ENCODE results near the gene ARL5B. TPM values are rescaled to one million over a fixed set of nuclear protein-coding genes. Genes with fewer than 3 reads are reported as not detected.
A peak's percentile ranks its signal among the peaks of the same experiment; 100 is the strongest.

ARL5B gene
- polyA plus RNA-seq, 2 of the 4 experiments (the other 2 are of a cell fraction), result 8.8 to 24.5 TPM

DNA sequence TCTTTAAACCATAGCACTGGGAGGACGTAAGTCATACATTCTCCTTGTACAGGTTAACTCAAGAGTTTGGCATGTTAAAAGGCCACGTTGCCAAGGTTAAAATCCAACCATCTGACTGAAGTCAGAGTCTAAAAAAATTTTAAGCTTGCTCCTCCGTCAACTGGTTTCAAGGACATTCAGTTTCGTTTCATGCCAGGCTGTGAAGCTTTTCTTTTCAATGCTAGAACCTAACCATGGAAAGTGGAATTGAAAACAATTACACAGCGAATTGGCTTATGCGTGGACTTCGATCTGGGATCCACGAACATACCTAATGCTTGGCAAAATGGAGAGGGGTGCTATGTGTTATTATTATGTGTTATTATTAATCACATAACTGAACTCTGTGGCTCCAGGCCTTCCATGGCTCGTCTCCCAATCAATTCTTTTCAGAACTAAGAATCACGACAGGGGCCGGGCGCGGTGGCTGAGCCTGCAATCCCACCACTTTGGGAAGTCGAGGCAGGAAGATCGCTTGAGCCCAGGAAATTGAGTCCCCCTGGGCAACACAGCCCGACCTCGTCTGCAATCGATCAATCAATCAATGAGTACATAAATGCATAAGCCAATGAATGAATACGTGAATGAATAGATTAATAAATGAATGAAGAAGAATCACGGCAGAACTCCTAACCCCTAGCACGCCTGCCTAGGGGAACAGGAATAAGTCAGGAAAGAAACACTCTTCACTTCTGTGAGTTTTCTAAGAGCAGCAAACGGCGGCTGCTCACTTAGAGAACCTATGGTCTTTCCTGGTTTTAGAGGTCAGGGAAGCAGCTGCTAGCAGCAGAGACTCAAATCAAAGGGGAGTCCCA is 733 bp upstream of the ARL5B start:
- 13% methylated on average over 23 of the region's 23 CpGs for WGBS (ENCODE audit: missing lambda C conversion rate)
- ChIA-PET CTCF (interaction anchor here (0.6 to 0.7 kb wide), 3 partner anchors 13 to 542 kb away, joined by 3 read pairs; no protein-coding TSS in a partner anchor), POLR2A (interaction anchor here (0.5 to 1.4 kb wide), 15 partner anchors 9 to 1742 kb away, joined by 3 to 8 read pairs (median 3); partner anchors contain the start of genes HACD1 and STAM)
- FAIRE-seq (no peak), ATAC-seq (peak in 1 of 2 experiments; percentile 26; a peak in 1 of 6 replicates), DNase-seq (ENCODE audit: low read depth in 1 of 2, low spot score in 1 of 2) (no peak)
- H3K4me3 ChIP-seq, result peak overlapping the region; percentile 98
- peak overlapping the region; percentile 95 to 96 for H3K27ac ChIP-seq
- peak overlapping the region; percentile 90 for H3K4me2 ChIP-seq
- no peaks in the 10 kb centered on the region for H3K9me3 ChIP-seq
- TF ChIP-seq ZSCAN20 (CRISPR knock-in tag; IDR thresholded peaks at IDR 0.05) (no peak), HOXA7 (CRISPR knock-in tag; IDR thresholded peaks at IDR 0.05) (peak; percentile 51; the same call in 1 of the 2 replicates), JUN (IDR thresholded peaks at IDR 0.05) (0 out of 5 replicates have a peak, but pooled peaks of 1 of the 2 experiments have one; percentile 4), HDAC2 (IDR thresholded peaks at IDR 0.05) (no peak), PHF8 (IDR thresholded peaks at IDR 0.05; ENCODE audit: borderline replicate concordance, low read depth) (0 out of 2 replicates have a peak, but pooled peaks have one; percentile 23), HEYL (CRISPR knock-in tag; IDR thresholded peaks at IDR 0.05) (no peak), ZFP36 (IDR thresholded peaks at IDR 0.05; ENCODE audit: borderline replicate concordance, partially characterized antibody) (no peak), FOSB (CRISPR knock-in tag; IDR thresholded peaks at IDR 0.05) (0 out of 2 replicates have a peak, but pooled peaks have one; percentile 55), RARB (CRISPR knock-in tag; IDR thresholded peaks at IDR 0.05) (no peak), NFE2L2 (conservative IDR thresholded peaks at IDR 0.05; ENCODE audit: low read length) (no peak), RCOR1 (IDR thresholded peaks at IDR 0.05; ENCODE audit: low read depth, low read length) (no peak), NPAS2 (CRISPR knock-in tag; IDR thresholded peaks at IDR 0.05; ENCODE audit: borderline replicate concordance) (no peak), TFCP2L1 (CRISPR knock-in tag; IDR thresholded peaks at IDR 0.05) (no peak), SMC3 (IDR thresholded peaks at IDR 0.05) (no peak), CBX2 (IDR thresholded peaks at IDR 0.05; ENCODE audit: borderline replicate concordance, low read depth) (no peak), HOXB5 (CRISPR knock-in tag; IDR thresholded peaks at IDR 0.05) (no peak), RAD21 (conservative IDR thresholded peaks at IDR 0.05 in 1 of 2, IDR thresholded peaks at IDR 0.05 in 1 of 2) (no peak), EHMT2 (IDR thresholded peaks at IDR 0.05; ENCODE audit: low read depth) (no peak), HOXB13 (CRISPR knock-in tag; IDR thresholded peaks at IDR 0.05; ENCODE audit: low read depth) (peak; percentile 41; the same call in 1 of the 2 replicates)
- TF ChIP-seq, protein P1, sequence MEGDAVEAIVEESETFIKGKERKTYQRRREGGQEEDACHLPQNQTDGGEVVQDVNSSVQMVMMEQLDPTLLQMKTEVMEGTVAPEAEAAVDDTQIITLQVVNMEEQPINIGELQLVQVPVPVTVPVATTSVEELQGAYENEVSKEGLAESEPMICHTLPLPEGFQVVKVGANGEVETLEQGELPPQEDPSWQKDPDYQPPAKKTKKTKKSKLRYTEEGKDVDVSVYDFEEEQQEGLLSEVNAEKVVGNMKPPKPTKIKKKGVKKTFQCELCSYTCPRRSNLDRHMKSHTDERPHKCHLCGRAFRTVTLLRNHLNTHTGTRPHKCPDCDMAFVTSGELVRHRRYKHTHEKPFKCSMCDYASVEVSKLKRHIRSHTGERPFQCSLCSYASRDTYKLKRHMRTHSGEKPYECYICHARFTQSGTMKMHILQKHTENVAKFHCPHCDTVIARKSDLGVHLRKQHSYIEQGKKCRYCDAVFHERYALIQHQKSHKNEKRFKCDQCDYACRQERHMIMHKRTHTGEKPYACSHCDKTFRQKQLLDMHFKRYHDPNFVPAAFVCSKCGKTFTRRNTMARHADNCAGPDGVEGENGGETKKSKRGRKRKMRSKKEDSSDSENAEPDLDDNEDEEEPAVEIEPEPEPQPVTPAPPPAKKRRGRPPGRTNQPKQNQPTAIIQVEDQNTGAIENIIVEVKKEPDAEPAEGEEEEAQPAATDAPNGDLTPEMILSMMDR (IDR thresholded peaks at IDR 0.05), result no peak
- TF ChIP-seq, protein P2, sequence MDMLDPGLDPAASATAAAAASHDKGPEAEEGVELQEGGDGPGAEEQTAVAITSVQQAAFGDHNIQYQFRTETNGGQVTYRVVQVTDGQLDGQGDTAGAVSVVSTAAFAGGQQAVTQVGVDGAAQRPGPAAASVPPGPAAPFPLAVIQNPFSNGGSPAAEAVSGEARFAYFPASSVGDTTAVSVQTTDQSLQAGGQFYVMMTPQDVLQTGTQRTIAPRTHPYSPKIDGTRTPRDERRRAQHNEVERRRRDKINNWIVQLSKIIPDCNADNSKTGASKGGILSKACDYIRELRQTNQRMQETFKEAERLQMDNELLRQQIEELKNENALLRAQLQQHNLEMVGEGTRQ (IDR thresholded peaks at IDR 0.05), result no peak
- TF ChIP-seq, protein P3, sequence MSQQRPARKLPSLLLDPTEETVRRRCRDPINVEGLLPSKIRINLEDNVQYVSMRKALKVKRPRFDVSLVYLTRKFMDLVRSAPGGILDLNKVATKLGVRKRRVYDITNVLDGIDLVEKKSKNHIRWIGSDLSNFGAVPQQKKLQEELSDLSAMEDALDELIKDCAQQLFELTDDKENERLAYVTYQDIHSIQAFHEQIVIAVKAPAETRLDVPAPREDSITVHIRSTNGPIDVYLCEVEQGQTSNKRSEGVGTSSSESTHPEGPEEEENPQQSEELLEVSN (IDR thresholded peaks at IDR 0.05; ENCODE audit: borderline replicate concordance, low read depth), result no peak
- TF ChIP-seq, protein P4, sequence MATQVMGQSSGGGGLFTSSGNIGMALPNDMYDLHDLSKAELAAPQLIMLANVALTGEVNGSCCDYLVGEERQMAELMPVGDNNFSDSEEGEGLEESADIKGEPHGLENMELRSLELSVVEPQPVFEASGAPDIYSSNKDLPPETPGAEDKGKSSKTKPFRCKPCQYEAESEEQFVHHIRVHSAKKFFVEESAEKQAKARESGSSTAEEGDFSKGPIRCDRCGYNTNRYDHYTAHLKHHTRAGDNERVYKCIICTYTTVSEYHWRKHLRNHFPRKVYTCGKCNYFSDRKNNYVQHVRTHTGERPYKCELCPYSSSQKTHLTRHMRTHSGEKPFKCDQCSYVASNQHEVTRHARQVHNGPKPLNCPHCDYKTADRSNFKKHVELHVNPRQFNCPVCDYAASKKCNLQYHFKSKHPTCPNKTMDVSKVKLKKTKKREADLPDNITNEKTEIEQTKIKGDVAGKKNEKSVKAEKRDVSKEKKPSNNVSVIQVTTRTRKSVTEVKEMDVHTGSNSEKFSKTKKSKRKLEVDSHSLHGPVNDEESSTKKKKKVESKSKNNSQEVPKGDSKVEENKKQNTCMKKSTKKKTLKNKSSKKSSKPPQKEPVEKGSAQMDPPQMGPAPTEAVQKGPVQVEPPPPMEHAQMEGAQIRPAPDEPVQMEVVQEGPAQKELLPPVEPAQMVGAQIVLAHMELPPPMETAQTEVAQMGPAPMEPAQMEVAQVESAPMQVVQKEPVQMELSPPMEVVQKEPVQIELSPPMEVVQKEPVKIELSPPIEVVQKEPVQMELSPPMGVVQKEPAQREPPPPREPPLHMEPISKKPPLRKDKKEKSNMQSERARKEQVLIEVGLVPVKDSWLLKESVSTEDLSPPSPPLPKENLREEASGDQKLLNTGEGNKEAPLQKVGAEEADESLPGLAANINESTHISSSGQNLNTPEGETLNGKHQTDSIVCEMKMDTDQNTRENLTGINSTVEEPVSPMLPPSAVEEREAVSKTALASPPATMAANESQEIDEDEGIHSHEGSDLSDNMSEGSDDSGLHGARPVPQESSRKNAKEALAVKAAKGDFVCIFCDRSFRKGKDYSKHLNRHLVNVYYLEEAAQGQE (IDR thresholded peaks at IDR 0.05), result 0 out of 2 replicates have a peak, but pooled peaks have one; percentile 14
- TF ChIP-seq, protein P5, sequence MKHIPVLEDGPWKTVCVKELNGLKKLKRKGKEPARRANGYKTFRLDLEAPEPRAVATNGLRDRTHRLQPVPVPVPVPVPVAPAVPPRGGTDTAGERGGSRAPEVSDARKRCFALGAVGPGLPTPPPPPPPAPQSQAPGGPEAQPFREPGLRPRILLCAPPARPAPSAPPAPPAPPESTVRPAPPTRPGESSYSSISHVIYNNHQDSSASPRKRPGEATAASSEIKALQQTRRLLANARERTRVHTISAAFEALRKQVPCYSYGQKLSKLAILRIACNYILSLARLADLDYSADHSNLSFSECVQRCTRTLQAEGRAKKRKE (CRISPR knock-in tag; IDR thresholded peaks at IDR 0.05; ENCODE audit: low read depth), result no peak
- peaks cover 25% of the 10 kb centered on the region for H3K4me1 ChIP-seq

Data from A549 (cell line).